ENCODE results near the gene BPIFB2.

DNA sequence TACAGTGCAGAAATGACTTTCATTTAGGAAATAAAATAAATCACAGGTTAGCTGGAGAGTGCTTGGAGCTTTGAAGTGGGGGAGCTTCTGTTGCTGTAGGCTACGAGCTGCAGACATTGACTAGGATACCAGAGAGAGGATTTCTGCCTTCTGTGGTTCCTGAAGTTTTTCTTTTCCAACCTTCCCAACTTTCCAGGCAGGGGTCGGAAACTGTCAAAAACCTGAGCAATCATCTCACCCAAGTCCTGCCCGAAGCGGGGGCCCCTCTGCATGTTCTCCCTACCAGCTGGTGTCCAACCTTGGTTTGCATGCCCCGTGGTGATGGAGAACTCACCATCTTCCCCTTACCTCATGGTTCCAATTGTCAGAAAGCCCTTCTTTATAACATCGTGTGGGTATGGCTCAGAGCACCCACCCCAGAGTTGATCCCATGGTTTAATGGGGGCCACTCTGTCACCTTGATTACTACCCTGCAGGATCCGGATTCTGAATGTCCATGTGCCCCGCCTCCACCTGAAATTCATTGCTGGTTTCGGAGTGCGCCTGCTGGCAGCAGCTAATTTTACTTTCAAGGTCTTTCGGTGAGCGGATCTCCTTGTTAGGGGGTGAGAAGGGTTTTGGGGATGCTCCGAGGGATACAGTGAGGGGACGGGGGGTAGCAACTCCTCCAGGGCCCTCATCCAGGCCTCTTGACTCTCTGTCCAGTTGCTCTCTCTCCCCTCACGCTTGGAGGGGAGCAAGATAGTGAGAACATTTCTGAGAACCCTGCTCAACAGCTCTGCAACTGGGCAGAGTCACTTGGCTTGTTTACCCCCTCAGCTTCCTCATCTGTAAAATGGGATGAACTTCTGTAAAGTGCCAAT, 5.1 kb downstream of the BPIFB2 start:
- TF ChIP-seq CTCF (IDR thresholded peaks at IDR 0.05) (no peak), POLR2A (IDR thresholded peaks at IDR 0.05) (no peak)
